ENCODE data around the gene TINCR.
A peak's percentile ranks its signal among the peaks of the same experiment; 100 is the strongest.
"Not testable (repeated sequence)": the region's sequence is repeated elsewhere in the genome, so short reads cannot be mapped to it uniquely, and the experiment has no call there.

The TINCR gene

DNA sequence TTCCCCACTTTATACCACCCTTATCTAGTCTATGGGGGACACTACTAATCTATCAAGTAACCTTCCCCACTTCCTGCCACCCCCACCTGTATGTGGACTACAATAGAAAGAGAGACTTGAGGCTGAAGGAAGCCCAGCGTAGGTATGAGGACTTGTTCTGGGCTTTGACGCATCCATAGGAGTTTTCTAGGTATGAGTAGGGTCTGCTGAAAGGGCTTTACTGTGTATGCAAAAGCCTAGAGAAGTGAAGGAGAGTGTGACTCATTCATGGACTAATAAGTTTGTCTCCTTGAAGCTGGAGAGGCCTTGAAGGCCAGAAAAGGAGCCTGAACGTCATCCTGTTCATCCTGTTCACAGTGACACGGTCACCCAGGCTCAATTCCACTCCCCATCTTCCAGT is 21.8 kb downstream of the TINCR start:
- TF ChIP-seq, protein P1, sequence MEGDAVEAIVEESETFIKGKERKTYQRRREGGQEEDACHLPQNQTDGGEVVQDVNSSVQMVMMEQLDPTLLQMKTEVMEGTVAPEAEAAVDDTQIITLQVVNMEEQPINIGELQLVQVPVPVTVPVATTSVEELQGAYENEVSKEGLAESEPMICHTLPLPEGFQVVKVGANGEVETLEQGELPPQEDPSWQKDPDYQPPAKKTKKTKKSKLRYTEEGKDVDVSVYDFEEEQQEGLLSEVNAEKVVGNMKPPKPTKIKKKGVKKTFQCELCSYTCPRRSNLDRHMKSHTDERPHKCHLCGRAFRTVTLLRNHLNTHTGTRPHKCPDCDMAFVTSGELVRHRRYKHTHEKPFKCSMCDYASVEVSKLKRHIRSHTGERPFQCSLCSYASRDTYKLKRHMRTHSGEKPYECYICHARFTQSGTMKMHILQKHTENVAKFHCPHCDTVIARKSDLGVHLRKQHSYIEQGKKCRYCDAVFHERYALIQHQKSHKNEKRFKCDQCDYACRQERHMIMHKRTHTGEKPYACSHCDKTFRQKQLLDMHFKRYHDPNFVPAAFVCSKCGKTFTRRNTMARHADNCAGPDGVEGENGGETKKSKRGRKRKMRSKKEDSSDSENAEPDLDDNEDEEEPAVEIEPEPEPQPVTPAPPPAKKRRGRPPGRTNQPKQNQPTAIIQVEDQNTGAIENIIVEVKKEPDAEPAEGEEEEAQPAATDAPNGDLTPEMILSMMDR (IDR thresholded peaks at IDR 0.05; ENCODE audit: low read depth, low read length): no peak
- no peak overlapping the region for H3K4me3 ChIP-seq (replicated peaks in 1 of 2; ENCODE audit: low read depth in 2 of 2, low read length in 2 of 2)
- no peak for DNase-seq (ENCODE audit: low read depth in 2 of 2)

GRCh38 chr19:5545051-5545450 is 22.7 kb downstream of the TINCR start:
- TF ChIP-seq, protein P1 (IDR thresholded peaks at IDR 0.05; ENCODE audit: low read depth, low read length): no peak
- DNase-seq (ENCODE audit: low read depth in 2 of 2): no peak
- H3K4me3 ChIP-seq (replicated peaks in 1 of 2; ENCODE audit: low read depth in 2 of 2, low read length in 2 of 2): no peak overlapping the region

DNA sequence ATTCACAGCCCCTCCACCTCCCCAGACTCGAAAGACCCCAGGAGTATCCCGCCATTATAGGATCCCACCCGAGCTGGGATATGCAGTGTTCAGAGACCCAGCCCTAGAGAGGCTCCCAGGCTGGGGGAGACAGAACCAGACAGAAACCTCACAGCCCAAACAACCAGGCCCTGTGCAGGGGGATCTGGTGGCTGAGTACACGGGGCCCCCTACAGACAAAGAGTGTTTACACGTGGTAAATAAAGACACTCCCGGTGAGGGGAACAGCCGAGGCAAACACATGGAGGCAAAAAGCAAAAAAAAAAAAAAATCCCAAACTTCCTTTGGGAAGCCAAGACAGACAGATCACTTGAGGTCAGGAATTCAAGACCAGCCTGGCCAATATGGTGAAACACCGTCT is 25.1 kb downstream of the TINCR start:
- DNase-seq (ENCODE audit: low read depth in 2 of 2): peak in 1 of 2 donors; percentile 9
- H3K4me3 ChIP-seq (replicated peaks in 1 of 2; ENCODE audit: low read depth in 2 of 2, low read length in 2 of 2): no peak overlapping the region
- TF ChIP-seq, protein P1 (IDR thresholded peaks at IDR 0.05; ENCODE audit: low read depth, low read length): no peak

DNA sequence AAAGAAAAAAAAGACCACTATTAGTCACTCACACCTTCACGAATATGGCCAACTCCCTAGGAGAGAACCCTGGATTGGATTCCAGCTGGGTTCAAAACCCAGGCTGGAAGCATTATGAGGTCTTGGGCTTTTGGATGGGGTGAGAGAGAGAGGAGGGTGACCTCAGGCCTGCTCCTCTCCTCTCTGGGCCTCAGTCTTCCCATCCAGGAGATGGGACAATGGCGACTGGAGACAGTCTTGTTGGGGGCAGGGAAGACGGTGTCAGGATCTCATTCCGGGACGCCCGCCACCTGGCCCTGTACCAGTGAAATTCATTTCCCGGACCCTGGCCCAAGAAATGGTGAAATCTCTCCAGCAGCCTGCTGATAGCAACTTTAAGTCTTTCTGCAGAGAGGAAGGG is 26.3 kb downstream of the TINCR start:
- H3K4me3 ChIP-seq (replicated peaks in 1 of 2; ENCODE audit: low read depth in 2 of 2, low read length in 2 of 2): no peak overlapping the region
- DNase-seq (ENCODE audit: low read depth in 2 of 2): peak in 1 of 2 donors; percentile 26
- TF ChIP-seq, protein P1 (IDR thresholded peaks at IDR 0.05; ENCODE audit: low read depth, low read length): no peak

GRCh38 chr19:5540208-5540607 is 27.5 kb downstream of the TINCR start:
- TF ChIP-seq, protein P1 (IDR thresholded peaks at IDR 0.05; ENCODE audit: low read depth, low read length): no peak
- DNase-seq (ENCODE audit: low read depth in 2 of 2): no peak

DNA sequence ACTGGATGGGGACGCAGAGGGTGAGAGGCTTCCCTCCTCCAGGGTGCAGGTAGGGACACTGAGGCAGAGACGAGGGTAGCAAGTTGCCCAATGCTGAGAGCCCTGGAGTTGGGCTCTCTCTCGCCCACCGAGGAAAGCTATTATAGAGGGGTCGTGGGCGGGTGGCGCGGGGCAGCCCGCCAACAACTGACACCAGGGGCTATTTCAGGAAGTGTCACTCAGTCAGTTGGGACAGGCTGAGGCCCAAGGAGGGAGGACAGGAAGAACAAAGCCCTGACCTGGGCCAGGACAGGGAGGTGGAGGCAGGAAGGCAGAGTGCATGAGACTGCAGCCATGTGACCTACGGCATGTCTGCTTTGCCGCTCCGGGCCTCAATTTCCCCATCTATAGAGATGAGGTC is 29.9 kb downstream of the TINCR start:
- H3K4me3 ChIP-seq (replicated peaks in 1 of 2; ENCODE audit: low read depth in 2 of 2, low read length in 2 of 2): no peak overlapping the region
- no peak for DNase-seq (ENCODE audit: low read depth in 2 of 2)
- TF ChIP-seq, protein P1 (IDR thresholded peaks at IDR 0.05; ENCODE audit: low read depth, low read length): no peak

More at GRCh38 chr19:5540208-5540607, 27.5 kb downstream of the TINCR start:
- no peak overlapping the region for H3K4me3 ChIP-seq (replicated peaks in 1 of 2; ENCODE audit: low read depth in 2 of 2, low read length in 2 of 2)

DNA sequence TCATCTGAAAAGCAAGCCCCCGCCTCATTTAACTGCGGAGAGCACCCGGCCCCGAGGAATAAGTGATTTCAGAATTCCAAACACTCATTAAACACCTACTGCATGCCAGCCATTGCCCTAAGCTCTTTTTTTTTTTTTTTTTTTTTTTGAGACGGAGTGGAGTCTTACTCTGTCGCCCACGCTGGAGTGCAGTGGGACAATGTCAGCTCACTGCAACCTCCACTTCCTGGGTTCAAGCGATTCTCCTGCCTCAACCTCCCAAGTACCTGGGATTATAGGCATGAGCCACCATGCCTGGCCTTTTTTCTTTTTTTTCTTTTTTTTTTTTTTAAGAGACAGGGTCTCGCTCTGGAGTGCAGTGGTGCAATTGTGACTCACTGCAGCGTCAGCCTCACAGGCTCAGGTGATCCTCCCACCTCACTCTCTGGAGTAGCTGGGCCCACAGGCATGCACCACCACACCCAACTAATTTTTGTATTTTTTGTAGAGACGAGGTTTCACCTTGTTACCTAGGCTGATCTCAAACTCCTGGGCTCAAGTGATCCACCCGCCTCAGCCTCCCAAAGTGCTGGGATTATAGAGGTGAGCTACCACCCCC is 30.7 kb downstream of the TINCR start:
- not testable (repeated sequence) for H3K4me3 ChIP-seq (replicated peaks in 1 of 2; ENCODE audit: low read depth in 2 of 2, low read length in 2 of 2); DNase-seq (ENCODE audit: low read depth in 2 of 2)
